GM18909 (cell line): Measurements from ENCODE around the gene SFTPA1.
"Not testable (repeated sequence)": the region's sequence is repeated elsewhere in the genome, so short reads cannot be mapped to it uniquely, and the experiment has no call there.

Experiments
- ATAC-seq: cut with Tn5 transposase; IDR thresholded peaks from one replicate; pipeline ENCODE4 v1.9.1; 2021; ENCODE audit warnings: mild to moderate bottlenecking; ENCODE audit not compliant: unreplicated experiment, poor library complexity

SFTPA1 gene

GRCh38 chr10:79610601-79611191, at the start of gene SFTPA1:
TSS of gene SFTPA1 (plus strand) at chr10:79610939. CDS start at chr10:79611826, 887 bp downstream.
- no peak for ATAC-seq

- ATAC-seq = no peak
These were observed 49.5 kb upstream of the SFTPA1 start for GRCh38 chr10:79561257-79561656.

GRCh38 chr10:79562135-79562756, 48.5 kb upstream of the SFTPA1 start:
- peak; percentile 76 for ATAC-seq

GRCh38 chr10:79563426-79563825, 47.3 kb upstream of the SFTPA1 start:
- ATAC-seq = no peak

GRCh38 chr10:79570624-79571023, 40.1 kb upstream of the SFTPA1 start:
- ATAC-seq = not testable (repeated sequence)

- no peak for ATAC-seq
These were observed 31.4 kb upstream of the SFTPA1 start for GRCh38 chr10:79579361-79579760.

- no peak for ATAC-seq
These were observed 29.7 kb upstream of the SFTPA1 start for GRCh38 chr10:79581044-79581443.

- ATAC-seq = no peak
These were observed 28.6 kb upstream of the SFTPA1 start for GRCh38 chr10:79582096-79582495.

- not testable (repeated sequence) for ATAC-seq
These were observed 27.8 kb upstream of the SFTPA1 start for GRCh38 chr10:79582954-79583353.

- no peak for ATAC-seq
These were observed 27.2 kb upstream of the SFTPA1 start for GRCh38 chr10:79583488-79584024.

- no peak for ATAC-seq
These were observed 24.7 kb upstream of the SFTPA1 start for GRCh38 chr10:79585870-79586527.

- no peak for ATAC-seq
These were observed 23.8 kb upstream of the SFTPA1 start for GRCh38 chr10:79586933-79587332.

GRCh38 chr10:79588800-79589199, 21.9 kb upstream of the SFTPA1 start:
- no peak for ATAC-seq

- ATAC-seq = no peak
These were observed 17.4 kb upstream of the SFTPA1 start for GRCh38 chr10:79593377-79593776.

GRCh38 chr10:79594565-79594964, 16.2 kb upstream of the SFTPA1 start:
- ATAC-seq = not testable (repeated sequence)

GRCh38 chr10:79595510-79595909, 15.2 kb upstream of the SFTPA1 start:
- ATAC-seq = no peak

GRCh38 chr10:79599644-79600043, 11.1 kb upstream of the SFTPA1 start:
- not testable (repeated sequence) for ATAC-seq

GRCh38 chr10:79601939-79602338, 8.8 kb upstream of the SFTPA1 start:
- ATAC-seq = no peak

- no peak for ATAC-seq
These were observed 7.8 kb upstream of the SFTPA1 start for GRCh38 chr10:79602953-79603352.

- no peak for ATAC-seq
These were observed 6.4 kb upstream of the SFTPA1 start for GRCh38 chr10:79604294-79604693.

- no peak for ATAC-seq
These were observed 5.4 kb upstream of the SFTPA1 start for GRCh38 chr10:79605308-79605707.
